ENCODE results near the gene GRK7. TPM values are rescaled to one million over a fixed set of nuclear protein-coding genes. Genes with fewer than 3 reads are reported as not detected.

Gene GRK7
- total RNA-seq, 6 experiments from 2014 or later: not detected

- Mint-ChIP-seq H3K9me3 (no peaks in the 10 kb centered on the region), H3K27me3 (ENCODE audit: insufficient read depth) (no peaks in the 10 kb centered on the region; the same call in none of the 2 replicates), H3K4me1 (ENCODE audit: low read depth) (peaks cover 35% of the 10 kb centered on the region), H3K36me3 (ENCODE audit: low read depth) (peaks cover 5% of the 10 kb centered on the region), H3K27ac (peak overlapping the region; percentile 28; the same call in 1 of the 2 replicates), H3K4me3 (no peak overlapping the region)
- peak; percentile 7 for DNase-seq
- no peak for TF ChIP-seq CTCF (IDR thresholded peaks at IDR 0.05)
Measured at GRCh38 chr3:141735176-141735575, 28.0 kb upstream of the GRK7 start.

- TF ChIP-seq CTCF (IDR thresholded peaks at IDR 0.05): no peak
- Mint-ChIP-seq H3K27me3 (ENCODE audit: insufficient read depth) (no peaks in the 10 kb centered on the region; the same call in none of the 2 replicates), H3K36me3 (ENCODE audit: low read depth) (peaks cover 5% of the 10 kb centered on the region), H3K4me3 (no peak overlapping the region), H3K27ac (no peak overlapping the region), H3K4me1 (ENCODE audit: low read depth) (peaks cover 43% of the 10 kb centered on the region), H3K9me3 (no peaks in the 10 kb centered on the region)
- no peak for DNase-seq
Measured at GRCh38 chr3:141735770-141736465, 27.3 kb upstream of the GRK7 start.

- H3K27ac Mint-ChIP-seq: no peak overlapping the region
- H3K27me3 Mint-ChIP-seq (ENCODE audit: insufficient read depth): no peaks in the 10 kb centered on the region; the same call in none of the 2 replicates
- no peaks in the 10 kb centered on the region for H3K9me3 Mint-ChIP-seq
- peaks cover 5% of the 10 kb centered on the region for H3K36me3 Mint-ChIP-seq (ENCODE audit: low read depth)
- TF ChIP-seq CTCF (IDR thresholded peaks at IDR 0.05): no peak
- no peak overlapping the region for H3K4me3 Mint-ChIP-seq
- peaks cover 49% of the 10 kb centered on the region for H3K4me1 Mint-ChIP-seq (ENCODE audit: low read depth)
- no peak for DNase-seq
Measured at GRCh38 chr3:141737093-141737492, 26.1 kb upstream of the GRK7 start.

- Mint-ChIP-seq H3K9me3 (no peaks in the 10 kb centered on the region), H3K4me3 (peak overlapping the region; percentile 97), H3K36me3 (ENCODE audit: low read depth) (peaks cover 5% of the 10 kb centered on the region), H3K27ac (peak overlapping the region; percentile 92), H3K27me3 (ENCODE audit: insufficient read depth) (no peaks in the 10 kb centered on the region; the same call in none of the 2 replicates), H3K4me1 (ENCODE audit: low read depth) (peaks cover 53% of the 10 kb centered on the region)
- DNase-seq: no peak
- TF ChIP-seq CTCF (IDR thresholded peaks at IDR 0.05): no peak
Measured at GRCh38 chr3:141737678-141738021, 25.6 kb upstream of the GRK7 start.

GRCh38 chr3:141738022-141738890, 25.0 kb upstream of the GRK7 start, which contains the start of gene RNF7:
Gene RNF7, plus strand, starts transcription at chr3:141738298. Its CDS starts 44 bp downstream, at chr3:141738342.
- DNase-seq: peak; percentile 92
- Mint-ChIP-seq H3K9me3 (no peaks in the 10 kb centered on the region), H3K4me1 (ENCODE audit: low read depth) (peaks cover 54% of the 10 kb centered on the region), H3K4me3 (peak within 1 kb of the TSS; percentile 97), H3K27me3 (ENCODE audit: insufficient read depth) (no peaks in the 10 kb centered on the region; the same call in none of the 2 replicates), H3K27ac (peak within 1 kb of the TSS; percentile 93), H3K36me3 (ENCODE audit: low read depth) (peaks cover 5% of the 10 kb centered on the region)
- TF ChIP-seq CTCF (IDR thresholded peaks at IDR 0.05): peak; percentile 96

All from HFFc6 (cell line).